A549 (cell line): ENCODE results near the gene ERO1A. TPM values are rescaled to one million over a fixed set of nuclear protein-coding genes. Genes with fewer than 3 reads are reported as not detected.

ENCODE experiments used
- ATAC-seq, 2 experiments: fragments of 200-7000 bp in 1 of 2; fragments of >200 bp in 1 of 2; cut with Nextera tagmentation in 1 of 2; cut with Tn5 transposase in 1 of 2; 3 replicates each; pipeline versions ENCODE4 v1.8.0 to v1.9.1; 2018 to 2020; ENCODE audit warnings: mild to moderate bottlenecking in 1 of 2, moderate library complexity in 1 of 2
- CTCF ChIA-PET: fragments of 300-600 bp; sonication (Branson Sonifier 250); formaldehyde crosslinking; extraction: SDS; loops from one replicate; lab custom pipeline; 2021; ENCODE audit warnings: antibody characterized with exemption, inconsistent platforms; lab: Yijun Ruan, JAX
- POLR2A ChIA-PET: fragments of 350-600 bp; formaldehyde crosslinking; extraction: SDS; loops from one replicate; lab custom pipeline; 2021; ENCODE audit warnings: antibody characterized with exemption, inconsistent platforms; lab: Yijun Ruan, JAX
- DNase-seq, 2 experiments: peaks; one replicate each; pipeline versions ENCODE4 v3.0.0 to v3.0.0-alpha.2; 2011 to 2016; ENCODE audit warnings: low read depth in 1 of 2, low spot score in 1 of 2
- FAIRE-seq: peaks from 2 replicates; lab custom pipeline; 2011; peaks lifted over from hg19 to GRCh38; lab: Jason Lieb, UNC
- H3K27ac ChIP-seq, 2 experiments: fragments of >200 bp; sonication (Bioruptor Twin); formaldehyde crosslinking; 3 replicates each; pipeline ENCODE4 v1.5.1; 2016 to 2017
- H3K4me1 ChIP-seq: fragments of >200 bp; sonication (Bioruptor Twin); formaldehyde crosslinking; 3 replicates; pipeline ENCODE4 v1.6.1; 2016
- H3K4me2 ChIP-seq: fragments of >200 bp; sonication (Bioruptor Twin); formaldehyde crosslinking; 3 replicates; pipeline ENCODE4 v1.6.1; 2016
- H3K4me3 ChIP-seq: fragments of >200 bp; sonication (Bioruptor Twin); formaldehyde crosslinking; 3 replicates; pipeline ENCODE4 v1.5.1; 2016
- H3K9me3 ChIP-seq: fragments of >200 bp; sonication (Bioruptor Twin); formaldehyde crosslinking; 3 replicates; pipeline ENCODE4 v1.6.1; 2016
- CBX8 ChIP-seq: fragments of 200-600 bp; sonication (generic); IDR thresholded peaks from 2 replicates; pipeline ENCODE4 v1.6.1; 2016
- CEBPB ChIP-seq, 2 experiments: fragments of >200 bp in 1 of 2; sonication (Bioruptor Twin) in 1 of 2; formaldehyde crosslinking in 1 of 2; IDR thresholded peaks; 2 replicates each; pipeline ENCODE4 v1.6.1; 2012 to 2016
- CHD4 ChIP-seq: fragments of 200-600 bp; sonication (generic); IDR thresholded peaks from 2 replicates; pipeline ENCODE4 v1.6.1; 2016; ENCODE audit warnings: antibody characterized with exemption, mild to moderate bottlenecking, borderline replicate concordance
- ESRRA ChIP-seq: fragments of 150-350 bp; IDR thresholded peaks from 2 replicates; pipeline ENCODE4 v1.6.1; 2014; ENCODE audit warnings: mild to moderate bottlenecking, low read length, borderline replicate concordance
- FOSL2 ChIP-seq, 2 experiments: fragments of 450-650 bp in 1 of 2; fragments of >200 bp in 1 of 2; sonication (Bioruptor Twin) in 1 of 2; formaldehyde crosslinking; IDR thresholded peaks; 2 replicates each; pipeline versions ENCODE4 v1.5.0 to v1.6.1; 2016 to 2020; ENCODE audit warnings: mild to moderate bottlenecking in 1 of 2, moderate library complexity in 1 of 2
- HDAC2 ChIP-seq: fragments of 200-600 bp; sonication (generic); IDR thresholded peaks from 2 replicates; pipeline ENCODE4 v1.6.1; 2016
- JUNB ChIP-seq: fragments of >200 bp; sonication (Bioruptor Twin); formaldehyde crosslinking; IDR thresholded peaks from 2 replicates; pipeline ENCODE4 v1.6.1; 2016
- MAFK ChIP-seq: fragments of 450-650 bp; IDR thresholded peaks from 2 replicates; pipeline ENCODE4 v1.6.1; 2014; ENCODE audit not compliant: partially characterized antibody
- MAX ChIP-seq: IDR thresholded peaks from 2 replicates; pipeline ENCODE4 v1.6.1; 2012
- MYC ChIP-seq: IDR thresholded peaks from 2 replicates; pipeline ENCODE4 v1.6.1; 2012; ENCODE audit warnings: mild to moderate bottlenecking, inconsistent platforms, low read length, improper control_type of control experiment, borderline replicate concordance
- NPAS2 ChIP-seq: fragments of 250-450 bp; sonication (Bioruptor Pico); IDR thresholded peaks from 2 replicates; pipeline ENCODE4 v1.8.0; 2022; ENCODE audit warnings: mild to moderate bottlenecking, moderate library complexity, borderline replicate concordance
- PHF8 ChIP-seq: fragments of 200-600 bp; sonication (generic); IDR thresholded peaks from 2 replicates; pipeline ENCODE4 v1.6.1; 2016; ENCODE audit warnings: low read depth, mild to moderate bottlenecking, antibody characterized with exemption, moderate library complexity, borderline replicate concordance
- RAD21 ChIP-seq, 2 experiments: fragments of >200 bp in 1 of 2; sonication (Bioruptor Twin) in 1 of 2; formaldehyde crosslinking in 1 of 2; IDR thresholded peaks in 1 of 2; conservative IDR thresholded peaks in 1 of 2; 2 replicates in 1 of 2; 3 replicates in 1 of 2; pipeline ENCODE4 v1.6.1; 2012 to 2018; ENCODE audit warnings: inconsistent platforms in 1 of 2
- RCOR1 ChIP-seq: fragments of 150-350 bp; IDR thresholded peaks from 2 replicates; pipeline ENCODE4 v1.6.1; 2014; ENCODE audit warnings: antibody characterized with exemption, low read length, low read depth
- RFX5 ChIP-seq: fragments of 450-650 bp; IDR thresholded peaks from 2 replicates; pipeline ENCODE4 v1.7.1; 2014; ENCODE audit warnings: antibody characterized with exemption, mild to moderate bottlenecking, moderate library complexity
- TFCP2L1 ChIP-seq: fragments of 250-450 bp; sonication (Bioruptor Pico); IDR thresholded peaks from 2 replicates; pipeline ENCODE4 v1.5.0; 2021; ENCODE audit warnings: mild to moderate bottlenecking
- ZSCAN20 ChIP-seq: fragments of 250-450 bp; sonication (Bioruptor Pico); IDR thresholded peaks from 2 replicates; pipeline ENCODE4 v1.8.0; 2022; ENCODE audit warnings: mild to moderate bottlenecking, moderate library complexity
- WGBS: methylation state at CpG from one replicate; pipeline ENCODE4 v1.1.6; 2017; ENCODE audit errors: missing lambda C conversion rate; 5-methylcytosine and 5-hydroxymethylcytosine counted together
- polyA plus RNA-seq, 4 experiments: library from polyadenylated mRNA; depleted of rRNA in 3 of 4; stranded (reverse); fragments of >200 nt; fragmentation: RNase III in 1 of 4; extraction: RNeasy Plus Mini Kit Qiagen cat#74134 plus additional on column Dnase treatment in 1 of 4; gene quantifications; 2 replicates in 3 of 4; 3 replicates in 1 of 4; pipeline ENCODE4 v1.2.3, GENCODE V29; 2011 to 2017
- TF ChIP-seq, protein P1 (sequence below): fragments of >200 bp; sonication (Bioruptor Twin); formaldehyde crosslinking; IDR thresholded peaks from 3 replicates; pipeline ENCODE4 v1.5.1; 2016
- TF ChIP-seq, protein P2 (sequence below): IDR thresholded peaks from 2 replicates; pipeline ENCODE4 v1.6.1; 2012; ENCODE audit warnings: low read depth, borderline replicate concordance

The ERO1A gene
- polyA plus RNA-seq, 2 of the 4 experiments (the other 2 are of a cell fraction) = 39.2 to 69.1 TPM

DNA sequence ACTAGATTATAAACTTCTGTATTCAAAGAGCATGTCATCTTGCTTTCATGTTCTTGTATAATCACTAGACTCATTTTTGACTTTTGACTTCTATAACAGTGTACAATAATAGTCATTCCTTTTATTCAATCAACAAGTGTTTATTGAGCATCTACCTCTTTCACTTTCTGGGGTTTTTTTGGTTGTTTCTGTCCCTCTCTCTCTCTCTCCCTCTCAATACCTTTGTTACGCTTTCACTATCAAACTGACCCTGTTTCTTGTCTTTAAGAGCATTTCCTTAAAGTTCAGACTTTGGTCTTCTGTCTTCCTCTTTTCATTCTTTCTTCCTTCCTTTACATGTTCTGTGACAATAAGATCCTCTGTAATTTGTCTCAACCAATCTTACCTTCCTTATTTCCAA, 93.2 kb downstream of the ERO1A start:
- Histone ChIP-seq H3K4me2 (no peak overlapping the region), H3K27ac (no peak overlapping the region), H3K9me3 (peaks cover 14% of the 10 kb centered on the region; the same call in 2 of the 3 replicates), H3K4me1 (no peaks in the 10 kb centered on the region), H3K4me3 (no peak overlapping the region)
- TF ChIP-seq CBX8 = no peak
- TF ChIP-seq PHF8 = no peak
- TF ChIP-seq MAX = no peak
- TF ChIP-seq CHD4 = no peak
- TF ChIP-seq ZSCAN20 (CRISPR knock-in tag) = no peak
- no peak for TF ChIP-seq CEBPB (IDR thresholded peaks at IDR 0.05)
- TF ChIP-seq FOSL2 (IDR thresholded peaks at IDR 0.05) = no peak
- TF ChIP-seq FOSL2 (CRISPR knock-in tag; IDR thresholded peaks at IDR 0.05) = no peak
- no peak for TF ChIP-seq TFCP2L1 (CRISPR knock-in tag)
- POLR2A ChIA-PET = no interaction called here
- CTCF ChIA-PET = interaction anchor here (0.6 kb wide), 1 partner anchor 457 kb away, joined by 3 read pairs; no protein-coding TSS in a partner anchor
- WGBS = 86% methylated on average over 1 of the region's 1 CpG
- no peak for FAIRE-seq
- ATAC-seq = no peak
- DNase-seq = no peak

DNA sequence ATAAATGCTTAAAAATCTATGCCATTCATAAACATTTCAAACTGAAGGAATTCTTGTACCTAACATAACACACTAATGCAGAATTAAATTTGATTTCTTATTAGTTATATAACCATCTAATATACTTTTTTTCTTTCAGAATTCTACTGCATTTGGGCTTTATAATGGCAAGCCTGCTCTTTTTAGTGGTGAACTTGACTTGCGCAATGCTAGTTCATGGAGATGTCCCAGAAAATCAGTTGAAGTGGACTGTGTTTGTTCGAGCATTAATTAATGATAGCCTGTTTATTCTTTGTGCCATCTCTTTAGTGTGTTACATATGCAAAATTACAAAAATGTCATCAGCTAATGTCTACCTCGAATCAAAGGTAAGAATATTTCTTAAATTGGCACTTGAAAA, 95.4 kb downstream of the ERO1A start:
- H3K27ac ChIP-seq = no peak overlapping the region
- H3K4me3 ChIP-seq = no peak overlapping the region
- H3K9me3 ChIP-seq = peaks cover 18% of the 10 kb centered on the region; the same call in 2 of the 3 replicates
- ChIA-PET CTCF (no interaction called here), POLR2A (no interaction called here)
- WGBS = 44% methylated on average over 3 of the region's 3 CpGs
- no peaks in the 10 kb centered on the region for H3K4me1 ChIP-seq
- TF ChIP-seq CEBPB (IDR thresholded peaks at IDR 0.05) (peak; percentile 48 to 58; a peak in 3 of 4 replicates), RFX5 (no peak)
- FAIRE-seq (no peak), DNase-seq (no peak), ATAC-seq (no peak)
- no peak overlapping the region for H3K4me2 ChIP-seq

- FAIRE-seq = peak; percentile 43
- POLR2A ChIA-PET = no interaction called here
- WGBS = 53% methylated on average over 1 of the region's 1 CpG
- Histone ChIP-seq H3K4me3 (no peak overlapping the region), H3K4me1 (no peaks in the 10 kb centered on the region), H3K27ac (no peak overlapping the region), H3K4me2 (no peak overlapping the region), H3K9me3 (0 out of 3 replicates have a peak, but pooled peaks cover 5% of the 10 kb centered on the region)
- DNase-seq = no peak
- TF ChIP-seq MAFK (peak; percentile 95), NPAS2 (CRISPR knock-in tag) (no peak), RCOR1 (no peak)
- CTCF ChIA-PET = no interaction called here
- ATAC-seq = no peak
These were observed 96.8 kb downstream of the ERO1A start for GRCh38 chr14:52598568-52598967.

DNA sequence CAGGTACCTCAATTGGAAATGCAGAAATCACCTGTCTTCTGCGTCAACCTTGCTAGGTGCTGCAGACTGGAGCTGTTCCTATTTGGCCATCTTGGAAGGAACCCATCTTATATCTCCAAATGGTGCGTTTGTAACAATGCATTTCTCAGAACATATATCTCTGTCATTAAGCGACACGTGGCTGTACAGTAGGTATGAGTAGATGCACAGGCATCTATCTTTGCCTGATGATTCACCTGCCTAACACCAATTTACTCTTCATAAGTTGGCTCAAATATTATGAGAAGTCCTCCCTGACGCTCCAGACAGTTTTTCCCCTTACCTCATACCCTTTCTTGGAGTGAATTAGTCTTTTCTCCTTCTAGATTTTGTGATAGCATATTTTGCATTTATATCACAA, 98.5 kb downstream of the ERO1A start:
- no peaks in the 10 kb centered on the region for H3K4me1 ChIP-seq
- 0 out of 3 replicates have a peak, but pooled peaks cover 5% of the 10 kb centered on the region for H3K9me3 ChIP-seq
- H3K4me2 ChIP-seq = no peak overlapping the region
- ATAC-seq = no peak
- WGBS = 40% methylated on average over 5 of the region's 5 CpGs
- TF ChIP-seq ESRRA (no peak), JUNB (no peak), MAX (no peak), HDAC2 (no peak), RAD21 (conservative IDR thresholded peaks at IDR 0.05 in 1 of 2, IDR thresholded peaks at IDR 0.05 in 1 of 2) (no peak), CBX8 (no peak), MYC (no peak)
- TF ChIP-seq, protein P1, sequence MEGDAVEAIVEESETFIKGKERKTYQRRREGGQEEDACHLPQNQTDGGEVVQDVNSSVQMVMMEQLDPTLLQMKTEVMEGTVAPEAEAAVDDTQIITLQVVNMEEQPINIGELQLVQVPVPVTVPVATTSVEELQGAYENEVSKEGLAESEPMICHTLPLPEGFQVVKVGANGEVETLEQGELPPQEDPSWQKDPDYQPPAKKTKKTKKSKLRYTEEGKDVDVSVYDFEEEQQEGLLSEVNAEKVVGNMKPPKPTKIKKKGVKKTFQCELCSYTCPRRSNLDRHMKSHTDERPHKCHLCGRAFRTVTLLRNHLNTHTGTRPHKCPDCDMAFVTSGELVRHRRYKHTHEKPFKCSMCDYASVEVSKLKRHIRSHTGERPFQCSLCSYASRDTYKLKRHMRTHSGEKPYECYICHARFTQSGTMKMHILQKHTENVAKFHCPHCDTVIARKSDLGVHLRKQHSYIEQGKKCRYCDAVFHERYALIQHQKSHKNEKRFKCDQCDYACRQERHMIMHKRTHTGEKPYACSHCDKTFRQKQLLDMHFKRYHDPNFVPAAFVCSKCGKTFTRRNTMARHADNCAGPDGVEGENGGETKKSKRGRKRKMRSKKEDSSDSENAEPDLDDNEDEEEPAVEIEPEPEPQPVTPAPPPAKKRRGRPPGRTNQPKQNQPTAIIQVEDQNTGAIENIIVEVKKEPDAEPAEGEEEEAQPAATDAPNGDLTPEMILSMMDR = no peak
- TF ChIP-seq, protein P2, sequence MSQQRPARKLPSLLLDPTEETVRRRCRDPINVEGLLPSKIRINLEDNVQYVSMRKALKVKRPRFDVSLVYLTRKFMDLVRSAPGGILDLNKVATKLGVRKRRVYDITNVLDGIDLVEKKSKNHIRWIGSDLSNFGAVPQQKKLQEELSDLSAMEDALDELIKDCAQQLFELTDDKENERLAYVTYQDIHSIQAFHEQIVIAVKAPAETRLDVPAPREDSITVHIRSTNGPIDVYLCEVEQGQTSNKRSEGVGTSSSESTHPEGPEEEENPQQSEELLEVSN = no peak
- no peak overlapping the region for H3K4me3 ChIP-seq
- no peak for DNase-seq
- ChIA-PET CTCF (interaction anchor here (1.0 kb wide), 1 partner anchor 11 kb away, joined by 3 read pairs; no protein-coding TSS in a partner anchor), POLR2A (no interaction called here)
- no peak for FAIRE-seq
- H3K27ac ChIP-seq = no peak overlapping the region
